Measurements from ENCODE around the gene SYNPR. TPM values are rescaled to one million over a fixed set of nuclear protein-coding genes. Genes with fewer than 3 reads are reported as not detected.
A peak's percentile ranks its signal among the peaks of the same experiment; 100 is the strongest.

Gene SYNPR
- total RNA-seq, 1 donor from 2014 or later: not detected

DNA sequence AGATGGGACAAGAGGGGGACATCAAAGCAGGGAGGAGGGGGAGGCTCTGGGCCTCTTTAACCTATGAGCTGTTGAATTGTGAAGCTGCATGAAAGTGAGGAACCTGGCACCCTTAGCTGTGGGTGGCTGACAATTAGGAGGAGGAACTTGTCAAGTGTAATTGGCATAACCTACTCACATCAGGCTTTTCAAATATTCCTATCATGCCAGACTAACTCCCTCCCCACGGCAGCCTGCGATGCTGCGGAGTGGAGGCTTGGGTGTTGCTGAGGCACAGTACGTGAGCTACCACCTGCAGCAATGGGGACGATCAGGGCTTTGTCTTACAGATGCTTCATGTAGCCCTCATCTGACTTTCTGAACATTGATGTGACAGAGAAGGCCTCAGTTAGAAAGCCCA lies 193.7 kb downstream of the SYNPR start:
- no peak for DNase-seq (ENCODE audit: low read depth in 2 of 2)

DNA sequence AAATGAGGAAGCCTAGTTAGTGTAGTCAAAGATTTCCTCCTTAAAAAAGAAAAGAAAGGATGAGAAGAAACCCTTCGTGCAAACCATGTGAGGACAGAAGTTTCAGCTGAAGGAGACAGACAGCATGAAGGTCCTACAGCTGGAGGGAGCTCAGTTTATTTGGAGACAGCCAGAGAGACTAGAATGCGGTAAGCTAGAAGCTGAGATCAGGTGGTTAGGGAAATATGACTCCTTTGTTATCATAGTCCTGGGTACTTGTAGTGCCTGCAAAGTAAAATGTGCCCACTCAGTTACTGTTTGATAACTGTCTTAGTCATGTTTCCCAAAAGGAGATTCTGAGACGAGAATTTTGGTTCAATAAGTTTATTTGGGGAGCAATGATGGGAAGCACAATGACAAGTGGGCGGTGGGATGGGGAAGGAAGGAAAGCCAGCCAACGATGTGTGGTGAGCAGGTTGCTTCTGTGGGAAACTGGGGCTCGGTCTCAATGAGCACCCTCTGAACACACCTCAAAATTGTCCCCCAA lies 195.6 kb downstream of the SYNPR start:
- DNase-seq (ENCODE audit: low read depth in 2 of 2): no peak

GRCh38 chr3:63474828-63475518 lies 196.9 kb downstream of the SYNPR start:
- DNase-seq (ENCODE audit: low read depth in 2 of 2): no peak

- DNase-seq (ENCODE audit: low read depth in 2 of 2): no peak
These were observed 199.5 kb downstream of the SYNPR start for GRCh38 chr3:63477494-63478129.

- no peak for DNase-seq (ENCODE audit: low read depth in 2 of 2)
These were observed 201.0 kb downstream of the SYNPR start for GRCh38 chr3:63478990-63479660.

- DNase-seq (ENCODE audit: low read depth in 2 of 2): no peak
These were observed 201.5 kb downstream of the SYNPR start for GRCh38 chr3:63479661-63480035.

DNA sequence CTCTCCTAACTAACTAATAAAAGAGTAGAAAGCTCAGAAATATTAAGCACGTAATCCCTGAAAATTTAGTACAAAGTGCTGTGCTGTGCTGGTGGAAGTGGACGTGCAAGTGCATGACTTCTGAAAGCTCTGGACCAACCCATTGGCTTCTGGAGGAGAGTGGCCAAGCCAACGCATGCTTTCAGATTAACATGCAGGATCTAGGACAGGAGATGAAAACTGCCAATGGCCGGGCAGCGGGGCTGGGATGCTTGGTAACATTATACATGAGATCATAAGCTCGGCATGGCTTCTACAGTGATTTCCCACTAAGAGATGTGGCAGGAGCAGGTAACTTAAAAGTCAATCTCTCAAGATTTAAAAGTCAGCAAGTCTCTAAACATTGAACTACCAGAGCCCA lies 203.5 kb downstream of the SYNPR start:
- DNase-seq (ENCODE audit: low read depth in 2 of 2): no peak

DNA sequence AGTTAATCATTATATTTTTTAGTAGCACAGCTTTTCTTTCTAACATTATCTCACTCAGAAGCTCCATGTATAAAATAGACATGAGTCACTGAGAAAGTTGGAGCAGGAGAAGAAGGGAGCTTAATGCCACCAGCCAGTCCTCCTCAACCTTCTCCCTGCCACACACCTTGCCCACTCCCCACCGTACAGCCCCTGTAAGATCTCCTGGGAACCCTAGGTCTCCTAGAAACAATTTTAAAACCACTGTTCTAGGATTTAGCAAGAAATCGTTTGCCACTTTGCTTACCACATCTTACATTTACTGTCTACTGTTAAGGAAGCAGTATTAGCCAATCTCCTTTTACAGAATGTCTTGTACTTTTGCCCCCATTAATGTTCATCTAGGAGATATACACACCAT lies 204.2 kb downstream of the SYNPR start:
- no peak for DNase-seq (ENCODE audit: low read depth in 2 of 2)

GRCh38 chr3:63492464-63492863 lies 214.4 kb downstream of the SYNPR start:
- no peak for DNase-seq (ENCODE audit: low read depth in 2 of 2)

- no peak for DNase-seq (ENCODE audit: low read depth in 2 of 2)
These were observed 215.0 kb downstream of the SYNPR start for GRCh38 chr3:63493101-63493500.

DNA sequence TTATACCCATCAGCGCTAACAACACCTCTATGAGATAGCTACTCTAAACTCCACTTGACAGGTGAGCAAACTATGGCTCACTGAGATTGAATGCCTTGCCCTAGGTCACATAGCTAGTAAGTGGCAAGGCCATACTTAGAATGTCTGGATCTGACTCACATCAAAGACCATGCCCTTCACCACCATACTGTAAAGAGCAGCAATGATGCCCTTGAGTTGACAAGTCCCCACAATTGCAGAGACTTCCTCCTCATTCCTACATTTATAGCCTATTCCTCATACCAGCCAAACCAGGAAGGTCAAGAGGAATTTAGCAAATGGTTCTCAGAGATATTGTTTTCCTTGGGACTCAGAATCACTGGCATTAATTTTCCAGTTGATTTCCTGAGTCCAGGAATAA lies 216.5 kb downstream of the SYNPR start:
- DNase-seq (ENCODE audit: low read depth in 2 of 2): no peak

GRCh38 chr3:63497641-63498040 lies 219.5 kb downstream of the SYNPR start:
- no peak for DNase-seq (ENCODE audit: low read depth in 2 of 2)

DNA sequence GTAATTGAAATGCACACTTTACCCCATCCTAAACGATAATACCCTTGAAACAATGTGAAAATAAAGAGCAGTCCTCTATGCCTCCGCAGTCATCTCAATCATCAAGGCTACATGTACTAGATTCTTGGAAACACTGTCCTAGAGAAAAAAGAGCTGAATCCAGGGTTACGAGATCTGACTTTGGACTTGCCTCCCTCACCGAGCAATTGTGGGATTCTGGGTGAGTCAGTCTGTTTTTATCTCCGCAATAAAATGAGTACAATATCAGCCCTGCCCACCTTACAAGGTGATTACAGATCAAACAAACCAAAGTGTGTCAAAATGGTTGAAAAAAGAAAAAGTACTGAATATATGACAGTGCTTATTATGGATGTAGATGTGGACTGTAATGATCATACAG lies 222.1 kb downstream of the SYNPR start:
- no peak for DNase-seq (ENCODE audit: low read depth in 2 of 2)

DNA sequence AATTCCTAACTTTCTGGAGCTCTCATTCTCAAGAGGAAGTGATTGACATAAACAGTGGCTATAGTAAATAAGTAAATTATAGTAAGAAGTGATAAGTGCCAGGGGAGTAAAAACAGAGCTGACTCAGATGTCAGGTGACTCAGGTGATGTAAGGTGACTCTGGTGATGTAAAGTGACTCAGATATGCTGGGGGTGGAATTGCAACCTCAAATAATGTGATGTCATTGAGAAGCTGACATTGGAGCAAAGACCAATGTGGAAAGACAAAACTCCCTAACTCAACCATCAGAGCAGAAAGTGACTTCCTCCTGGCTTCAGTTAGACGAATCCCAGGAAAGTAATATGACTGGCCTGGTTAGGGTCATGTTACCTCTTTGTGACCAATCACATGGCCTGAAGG lies 230.2 kb downstream of the SYNPR start:
- no peak for DNase-seq (ENCODE audit: low read depth in 2 of 2)

DNA sequence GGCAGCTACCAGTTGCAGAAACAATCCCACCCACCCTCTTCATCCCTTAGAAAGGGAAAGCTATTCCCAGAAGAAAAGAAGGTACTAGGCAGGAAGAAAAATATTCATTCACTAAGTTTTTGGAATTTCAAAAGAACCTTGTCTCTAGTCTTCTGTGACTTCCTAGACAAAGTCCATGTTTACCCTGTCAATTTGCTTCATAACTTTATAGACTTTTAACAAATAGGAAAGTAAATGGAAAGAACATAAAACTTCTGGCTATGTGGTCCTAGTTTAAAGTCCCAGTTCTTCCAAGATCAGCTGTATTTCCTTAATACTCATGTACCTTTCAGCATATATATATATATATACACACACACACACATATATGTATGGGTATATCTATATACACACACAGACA lies 230.7 kb downstream of the SYNPR start:
- no peak for DNase-seq (ENCODE audit: low read depth in 2 of 2)

DNA sequence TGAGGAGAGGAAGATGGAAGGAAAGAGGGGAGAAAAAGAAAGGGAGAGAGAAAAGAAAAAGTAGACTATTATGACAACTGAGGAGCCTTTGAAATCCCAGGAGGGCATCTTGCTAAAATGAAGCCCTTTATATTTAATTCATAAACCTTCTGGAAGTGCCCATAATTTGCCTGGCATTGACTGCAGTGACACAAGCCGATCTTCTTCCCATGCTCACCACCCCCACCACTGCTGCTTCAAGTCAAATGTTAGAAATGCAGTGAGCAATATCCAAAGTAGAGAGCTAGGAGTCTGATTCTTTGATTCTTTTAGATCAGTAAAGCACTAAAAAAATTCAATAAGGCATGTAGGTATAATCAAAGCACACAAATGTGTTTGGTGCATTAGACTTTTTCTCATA lies 235.7 kb downstream of the SYNPR start:
- DNase-seq (ENCODE audit: low read depth in 2 of 2): no peak

GRCh38 chr3:63514678-63515077 lies 236.6 kb downstream of the SYNPR start:
- no peak for DNase-seq (ENCODE audit: low read depth in 2 of 2)

- no peak for DNase-seq (ENCODE audit: low read depth in 2 of 2)
These were observed 241.3 kb downstream of the SYNPR start for GRCh38 chr3:63519426-63519825.

DNA sequence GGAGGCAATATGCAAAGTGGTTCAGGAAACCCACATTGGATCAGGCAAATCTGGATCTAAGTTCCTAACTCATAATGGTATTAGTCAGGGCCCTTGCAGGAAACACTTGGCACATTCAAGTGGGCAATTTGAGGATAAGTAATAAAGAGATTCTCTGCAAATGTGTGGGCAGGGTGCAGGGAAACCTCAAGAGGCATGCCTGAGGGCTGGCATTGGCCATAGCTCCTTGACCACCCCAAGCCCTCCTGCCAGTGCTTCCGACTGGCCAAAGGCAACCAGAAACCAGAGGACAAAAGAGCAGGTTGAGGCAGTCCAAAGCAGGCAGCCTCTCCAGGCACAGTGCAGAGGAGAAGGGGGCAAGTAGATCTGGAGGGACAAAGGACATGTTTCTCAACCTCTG lies 243.5 kb downstream of the SYNPR start:
- no peak for DNase-seq (ENCODE audit: low read depth in 2 of 2)

DNA sequence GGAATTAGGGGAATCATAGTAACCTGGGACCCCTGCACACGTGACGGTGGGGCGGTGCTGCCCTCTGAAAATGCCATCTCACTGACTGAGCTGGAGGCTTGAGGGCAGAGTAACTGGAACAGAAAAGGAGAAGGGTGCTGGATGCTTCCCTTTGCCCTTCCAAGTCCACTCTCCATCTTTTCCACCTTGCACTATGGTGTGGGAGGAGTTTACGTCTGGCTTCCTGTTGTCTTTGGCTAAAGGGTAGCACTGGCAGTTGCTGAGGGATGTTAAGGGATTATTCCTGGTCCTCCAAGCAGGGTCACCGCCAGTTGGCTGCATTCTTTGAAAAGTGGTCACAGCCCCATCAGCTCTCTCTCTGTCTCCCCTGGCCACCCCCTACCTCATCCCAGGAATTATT lies 245.0 kb downstream of the SYNPR start:
- peak in 1 of 2 donors; percentile 11 for DNase-seq (ENCODE audit: low read depth in 2 of 2)

DNA sequence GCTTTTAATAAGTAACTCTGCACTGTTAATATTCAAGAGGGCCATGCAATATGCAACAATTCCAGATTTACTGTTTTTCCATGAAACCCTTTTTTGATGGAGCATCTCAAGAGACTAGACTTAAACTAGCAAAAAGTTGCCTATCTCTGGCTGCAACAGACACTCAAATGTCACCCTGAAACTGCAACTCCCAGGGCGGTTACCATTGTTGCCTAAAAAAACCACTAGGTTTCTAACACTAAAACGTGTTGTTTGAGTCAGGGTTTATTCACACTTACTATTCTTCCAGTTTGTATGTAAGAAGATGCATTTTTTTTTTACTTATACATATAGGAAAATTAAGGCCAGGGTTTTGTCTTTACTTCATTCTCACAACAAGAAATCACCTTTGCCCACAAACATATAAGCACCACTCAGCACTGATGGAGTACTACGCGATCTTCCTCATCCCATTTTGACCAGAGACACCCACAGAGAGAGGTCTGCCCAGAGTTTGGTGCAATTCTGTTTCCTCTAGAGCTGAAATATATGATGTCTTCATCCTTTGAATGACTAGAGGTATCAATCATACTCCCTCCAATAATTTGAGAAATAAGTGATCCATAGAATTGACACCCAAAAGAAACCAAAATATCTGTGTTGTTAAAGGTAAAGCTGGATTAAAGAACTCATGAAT lies 250.4 kb downstream of the SYNPR start:
- no peak for DNase-seq (ENCODE audit: low read depth in 2 of 2)

GRCh38 chr3:63532521-63532920 lies 254.4 kb downstream of the SYNPR start:
- DNase-seq (ENCODE audit: low read depth in 2 of 2): no peak

All from lung microvascular endothelial cell (primary cell).